Natural killer cell treated with Interleukin-12 subunit alpha and Interleukin-12 subunit beta and Interleukin-15 and Interleukin-18, amount 100 ng/mL, for 72 hours (primary cell): ENCODE measurements around the gene ARHGEF4. TPM values are rescaled to one million over a fixed set of nuclear protein-coding genes. Genes with fewer than 3 reads are reported as not detected.

Experiments used
- ATAC-seq, 2 donors: fragments of 150-1000 bp; cut with Tn5 transposase in 1 of 2; sonication (Bioruptor Pico), chemical (Tn5 transposase) in 1 of 2; 2 replicates each; pipeline ENCODE4 v1.10.0; 2021
- DNase-seq: peaks from one replicate; pipeline ENCODE4 v3.0.0; 2022; ENCODE audit warnings: low spot score
- H3K27ac Mint-ChIP-seq, 2 donors: 1 replicate in 1 of 2; 2 replicates in 1 of 2; pipeline ENCODE4 v1.8.0; 2022; ENCODE audit warnings: mixed read lengths in 2 of 2, mild to moderate bottlenecking in 1 of 2, moderate library complexity in 1 of 2
- H3K27me3 Mint-ChIP-seq, 2 donors: 1 replicate in 1 of 2; 2 replicates in 1 of 2; pipeline ENCODE4 v1.8.0; 2022; ENCODE audit warnings: mixed read lengths in 2 of 2
- H3K36me3 Mint-ChIP-seq: one replicate; pipeline ENCODE4 v1.8.0; 2022; ENCODE audit warnings: mixed read lengths
- H3K4me1 Mint-ChIP-seq, 2 donors: 1 replicate in 1 of 2; 2 replicates in 1 of 2; pipeline ENCODE4 v1.8.0; 2022; ENCODE audit warnings: low read depth in 2 of 2, mixed read lengths in 2 of 2, mild to moderate bottlenecking in 1 of 2
- H3K4me3 Mint-ChIP-seq: one replicate; pipeline ENCODE4 v1.8.0; 2022; ENCODE audit warnings: mixed read lengths
- H3K9me3 Mint-ChIP-seq: 2 replicates; pipeline ENCODE4 v1.8.0; 2022; ENCODE audit warnings: mixed read lengths
- total RNA-seq, 2 donors: library from RNA; stranded (reverse); gene quantifications; one replicate each; pipeline ENCODE4 v1.2.3, GENCODE V29; 2022

ARHGEF4 gene
- total RNA-seq, 2 donors from 2014 or later = not detected

DNA sequence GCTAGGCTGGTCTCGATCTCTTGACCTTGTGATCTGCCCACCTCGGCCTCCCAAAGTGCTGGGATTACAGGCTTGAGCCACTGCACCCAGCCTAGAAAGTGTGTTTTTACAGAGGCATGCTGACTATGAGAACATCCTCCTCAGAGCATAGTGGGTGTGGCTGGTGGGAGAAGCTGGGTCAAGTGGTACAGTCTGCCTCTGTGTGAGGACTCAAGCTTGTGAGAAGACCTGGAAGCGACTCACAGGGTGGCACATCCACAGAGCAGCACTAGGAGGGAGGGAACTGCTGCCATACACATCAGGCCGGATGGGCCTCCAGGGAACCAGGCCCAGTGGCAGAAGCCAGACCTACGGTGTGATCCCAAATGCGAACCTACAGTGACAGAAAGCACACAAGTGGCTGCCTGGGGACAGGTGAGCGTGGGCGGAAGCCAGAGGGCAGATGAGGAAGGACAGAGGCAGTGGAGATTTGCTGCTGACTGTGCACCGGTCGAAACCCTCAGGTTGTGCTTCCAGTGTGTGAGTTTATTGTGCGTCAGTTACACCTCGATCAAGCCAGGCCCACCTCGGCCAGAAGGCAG lies 8.9 kb downstream of the ARHGEF4 start:
- peak in 1 of 2 donors; percentile 15 for ATAC-seq
- Mint-ChIP-seq H3K36me3 (no peaks in the 10 kb centered on the region), H3K27ac (no peak overlapping the region), H3K27me3 (peaks cover 0 to 5% of the 10 kb centered on the region in 2 donors), H3K4me3 (no peak overlapping the region), H3K4me1 (no peaks in the 10 kb centered on the region), H3K9me3 (no peaks in the 10 kb centered on the region)
- no peak for DNase-seq

DNA sequence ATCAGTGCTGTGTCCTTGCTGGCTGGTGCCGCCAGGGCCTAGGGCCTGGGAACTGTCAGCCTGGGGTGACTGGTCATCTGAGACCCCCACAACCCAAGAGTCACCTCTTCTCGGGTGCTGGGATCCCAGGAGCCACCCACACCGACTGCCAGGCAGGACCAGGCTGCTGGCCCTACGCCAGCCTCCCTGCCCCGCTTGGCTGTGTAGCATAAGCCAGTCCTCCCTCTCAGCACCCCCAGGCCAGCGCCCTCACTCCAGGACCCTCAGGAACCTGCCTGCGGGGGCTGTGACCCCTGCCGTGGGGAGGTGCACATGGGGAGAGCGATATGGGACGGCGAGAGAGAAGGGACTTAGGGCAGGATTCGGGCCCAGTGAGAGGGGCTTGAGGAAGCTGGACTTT lies 9.5 kb downstream of the ARHGEF4 start:
- H3K27ac Mint-ChIP-seq = peak overlapping the region in 1 of 2 donors; percentile 50
- H3K4me1 Mint-ChIP-seq = no peaks in the 10 kb centered on the region
- DNase-seq = no peak
- no peak for ATAC-seq
- peaks cover 0 to 5% of the 10 kb centered on the region in 2 donors for H3K27me3 Mint-ChIP-seq
- H3K9me3 Mint-ChIP-seq = no peaks in the 10 kb centered on the region
- no peak overlapping the region for H3K4me3 Mint-ChIP-seq
- H3K36me3 Mint-ChIP-seq = no peaks in the 10 kb centered on the region

GRCh38 chr2:130846686-130847375 lies 10.1 kb downstream of the ARHGEF4 start:
- Mint-ChIP-seq H3K4me3 (no peak overlapping the region), H3K36me3 (no peaks in the 10 kb centered on the region)
- no peak for ATAC-seq

DNA sequence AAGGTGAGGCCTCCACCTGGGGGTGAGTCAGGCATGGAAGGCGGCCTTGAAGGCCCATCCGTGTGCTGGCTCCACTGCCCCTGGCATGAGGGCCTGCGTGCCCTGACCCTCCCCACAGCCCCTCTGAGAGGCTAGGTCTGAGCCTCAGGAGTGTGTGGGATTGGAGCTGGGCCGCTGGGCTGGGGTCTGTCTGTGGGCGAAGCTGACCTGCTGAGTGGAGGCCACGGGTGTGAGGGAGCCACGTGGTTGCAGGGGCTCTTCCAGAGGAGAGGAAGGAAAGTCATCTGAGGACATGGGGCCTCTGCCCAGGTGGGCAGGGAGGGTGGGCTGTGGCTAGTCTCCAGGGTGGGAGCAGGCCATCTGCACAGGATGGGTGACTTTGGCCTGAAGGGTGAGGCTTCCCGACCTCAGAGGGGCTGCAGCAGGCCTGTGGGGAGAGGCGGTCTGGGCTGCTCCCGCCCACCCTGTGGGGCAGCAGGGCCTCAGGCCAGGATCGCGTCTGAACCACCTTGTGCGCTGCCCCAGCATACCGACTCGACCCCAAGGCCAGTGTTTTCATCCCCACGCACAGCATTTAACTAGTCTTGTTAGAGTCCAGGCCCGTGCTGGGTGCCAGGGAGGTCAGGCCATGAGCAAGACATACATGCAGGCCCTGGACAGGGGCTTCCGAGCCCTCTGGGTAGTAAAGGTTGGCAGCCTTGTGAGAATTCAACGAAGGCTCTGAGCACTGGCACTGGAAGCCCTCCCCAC lies 11.2 kb downstream of the ARHGEF4 start:
- Mint-ChIP-seq H3K27me3 (peaks cover 0 to 3% of the 10 kb centered on the region in 2 donors), H3K36me3 (no peaks in the 10 kb centered on the region)

More at GRCh38 chr2:130846686-130847375, 10.1 kb downstream of the ARHGEF4 start:
- Mint-ChIP-seq H3K27me3 (peaks cover 0 to 3% of the 10 kb centered on the region in 2 donors), H3K4me1 (no peaks in the 10 kb centered on the region), H3K9me3 (no peaks in the 10 kb centered on the region), H3K27ac (peak overlapping the region in 1 of 2 donors; percentile 50)
- no peak for DNase-seq

DNA sequence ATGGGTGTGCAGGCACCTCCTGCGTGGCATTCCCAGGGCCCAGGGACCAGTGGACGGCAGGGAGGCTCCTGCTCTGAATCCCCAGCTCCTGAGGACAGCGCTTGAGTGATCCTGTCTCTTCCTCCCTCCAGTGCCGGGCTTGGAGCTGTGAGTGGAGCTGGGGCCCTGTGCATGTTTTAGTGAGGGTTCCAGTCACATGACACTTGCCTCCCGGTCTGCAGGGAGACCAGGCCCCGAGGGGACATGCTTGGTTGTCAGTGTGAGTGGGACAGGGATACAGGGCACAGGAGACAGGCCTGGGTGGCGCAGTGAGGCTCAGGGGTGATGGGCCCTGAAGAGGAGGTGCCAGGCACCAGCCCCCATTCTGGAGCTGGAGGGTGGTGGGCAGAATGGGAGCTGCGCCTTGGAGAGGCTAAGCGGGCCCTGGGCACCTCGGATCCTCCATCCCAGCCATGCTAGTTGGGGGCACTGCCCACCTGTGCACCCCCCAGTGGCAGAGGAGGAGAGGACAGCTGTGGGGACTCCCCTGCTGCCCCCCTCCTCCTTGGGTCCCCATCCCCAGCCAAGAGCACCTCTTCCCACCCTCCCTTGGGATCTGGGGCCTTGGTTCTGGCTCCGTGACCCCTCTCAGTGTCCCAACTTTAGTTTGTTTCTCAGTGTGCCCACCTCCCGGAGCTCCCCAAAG lies 12.0 kb downstream of the ARHGEF4 start:
- Mint-ChIP-seq H3K9me3 (no peaks in the 10 kb centered on the region), H3K27ac (no peak overlapping the region), H3K27me3 (peaks cover 0 to 3% of the 10 kb centered on the region in 2 donors), H3K36me3 (no peaks in the 10 kb centered on the region), H3K4me1 (peaks cover 0 to 2% of the 10 kb centered on the region in 2 donors), H3K4me3 (no peak overlapping the region)
- DNase-seq (no peak), ATAC-seq (no peak)

More for the DNA sequence above, 11.2 kb downstream of the ARHGEF4 start:
- ATAC-seq (no peak), DNase-seq (no peak)
- Mint-ChIP-seq H3K4me1 (peaks cover 0 to 2% of the 10 kb centered on the region in 2 donors), H3K27ac (no peak overlapping the region), H3K9me3 (no peaks in the 10 kb centered on the region), H3K4me3 (no peak overlapping the region)

DNA sequence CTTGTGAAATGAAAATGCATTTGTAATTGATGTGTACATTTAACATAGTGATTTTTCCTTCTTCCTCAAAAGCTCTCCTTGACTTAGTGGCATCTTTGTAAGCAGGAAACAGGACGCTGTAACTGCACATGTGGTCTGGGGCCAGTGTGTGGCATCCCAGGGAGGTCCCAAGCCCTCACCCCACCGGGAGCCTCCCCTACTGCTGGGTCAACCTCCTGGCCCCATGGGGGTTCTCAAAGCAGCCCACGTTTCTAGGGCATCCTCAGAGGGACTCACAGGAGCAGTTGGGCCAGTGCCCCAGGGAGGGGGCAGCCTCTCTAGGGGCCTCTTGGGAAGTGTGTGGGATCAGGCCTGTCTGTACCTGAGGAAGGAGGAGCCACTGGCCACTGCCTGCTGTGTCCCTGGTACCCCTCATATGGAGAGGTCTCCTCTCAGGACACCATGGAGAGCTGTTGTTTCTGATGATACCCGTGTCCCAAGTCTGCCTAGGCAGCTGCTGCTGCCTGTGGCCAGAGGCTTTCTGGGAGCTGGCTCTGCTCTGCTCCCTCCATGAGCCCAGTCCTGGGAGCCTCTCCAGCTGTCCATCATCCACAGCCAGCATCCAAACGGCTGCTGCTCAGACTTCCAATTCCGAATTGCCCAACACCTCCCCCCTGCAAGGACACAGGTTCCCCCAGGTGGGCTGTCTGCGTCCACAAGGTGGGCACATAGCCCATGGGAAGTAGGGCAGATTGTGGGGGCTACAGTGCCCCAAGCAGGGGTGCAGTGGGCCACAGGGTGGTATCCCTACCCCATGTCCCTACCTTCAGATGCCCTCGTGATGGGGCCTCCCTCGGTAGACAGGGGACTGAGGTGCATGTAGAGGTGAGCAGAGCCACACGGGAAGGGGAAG lies 13.4 kb downstream of the ARHGEF4 start:
- DNase-seq (no peak), ATAC-seq (peak in 1 of 2 donors; percentile 11)
- Mint-ChIP-seq H3K4me1 (peaks cover 0 to 2% of the 10 kb centered on the region in 2 donors), H3K36me3 (no peaks in the 10 kb centered on the region), H3K9me3 (no peaks in the 10 kb centered on the region), H3K4me3 (no peak overlapping the region), H3K27ac (no peak overlapping the region), H3K27me3 (peaks cover 0 to 3% of the 10 kb centered on the region in 2 donors)

DNA sequence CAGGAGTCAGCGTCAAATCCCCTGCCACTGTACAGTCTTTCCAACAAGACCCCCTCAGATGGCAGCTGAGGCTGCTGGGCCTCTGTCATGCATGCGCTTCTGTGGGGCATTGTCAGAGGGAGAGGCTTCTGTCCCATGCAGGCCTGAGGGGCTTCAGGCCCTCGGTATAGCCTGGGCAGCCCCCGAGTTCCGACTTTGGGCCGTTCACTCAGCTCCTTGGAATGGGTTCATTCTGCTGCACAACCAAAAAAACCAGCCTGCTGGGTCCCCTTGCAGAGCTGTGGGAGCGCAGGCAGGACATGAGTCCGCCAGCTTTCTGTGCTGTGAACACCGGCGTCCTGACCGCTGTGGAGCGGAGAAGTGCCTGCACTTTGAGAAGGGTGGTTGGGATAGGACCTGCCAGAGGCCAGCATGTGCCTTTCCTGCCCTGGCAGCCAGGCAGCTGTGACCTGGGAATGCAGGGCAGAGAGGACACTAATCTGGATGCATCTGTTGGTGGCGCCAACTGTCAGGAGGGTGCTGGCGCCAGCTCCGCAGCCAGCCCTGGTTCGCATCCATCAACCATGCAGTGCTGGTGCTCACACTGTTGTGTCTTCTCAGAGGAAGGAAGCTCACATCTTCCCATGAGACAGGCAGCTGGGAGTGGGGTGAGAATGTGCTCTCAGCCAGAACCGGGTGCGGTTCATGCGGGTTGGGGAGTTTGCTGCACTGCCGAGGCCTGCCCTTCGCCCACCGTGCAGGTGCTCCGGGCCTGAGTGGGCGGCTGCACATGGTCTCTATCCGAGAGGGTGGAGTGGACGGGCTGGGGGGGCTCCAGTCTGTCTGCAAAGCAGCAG lies 14.3 kb downstream of the ARHGEF4 start:
- Mint-ChIP-seq H3K36me3 (peaks cover 4% of the 10 kb centered on the region), H3K27ac (no peak overlapping the region), H3K9me3 (no peaks in the 10 kb centered on the region), H3K27me3 (peaks cover 0 to 6% of the 10 kb centered on the region in 2 donors), H3K4me3 (no peak overlapping the region), H3K4me1 (peaks cover 0 to 2% of the 10 kb centered on the region in 2 donors)
- DNase-seq (no peak), ATAC-seq (no peak)

- no peak for DNase-seq
- ATAC-seq = no peak
- H3K9me3 Mint-ChIP-seq = no peaks in the 10 kb centered on the region
- H3K27ac Mint-ChIP-seq = no peak overlapping the region
- peaks cover 0 to 2% of the 10 kb centered on the region in 2 donors for H3K4me1 Mint-ChIP-seq
- peaks cover 4% of the 10 kb centered on the region for H3K36me3 Mint-ChIP-seq
- H3K27me3 Mint-ChIP-seq = peaks cover 0 to 8% of the 10 kb centered on the region in 2 donors
- H3K4me3 Mint-ChIP-seq = no peak overlapping the region
These were observed 15.1 kb downstream of the ARHGEF4 start for GRCh38 chr2:130851624-130852382.

- peak in 1 of 2 donors; percentile 25 for ATAC-seq
- Mint-ChIP-seq H3K27ac (no peak overlapping the region), H3K4me1 (peaks cover 0 to 2% of the 10 kb centered on the region in 2 donors), H3K9me3 (no peaks in the 10 kb centered on the region), H3K27me3 (peaks cover 0 to 8% of the 10 kb centered on the region in 2 donors), H3K36me3 (peaks cover 4% of the 10 kb centered on the region), H3K4me3 (no peak overlapping the region)
- no peak for DNase-seq
These were observed 15.9 kb downstream of the ARHGEF4 start for GRCh38 chr2:130852521-130853115.

DNA sequence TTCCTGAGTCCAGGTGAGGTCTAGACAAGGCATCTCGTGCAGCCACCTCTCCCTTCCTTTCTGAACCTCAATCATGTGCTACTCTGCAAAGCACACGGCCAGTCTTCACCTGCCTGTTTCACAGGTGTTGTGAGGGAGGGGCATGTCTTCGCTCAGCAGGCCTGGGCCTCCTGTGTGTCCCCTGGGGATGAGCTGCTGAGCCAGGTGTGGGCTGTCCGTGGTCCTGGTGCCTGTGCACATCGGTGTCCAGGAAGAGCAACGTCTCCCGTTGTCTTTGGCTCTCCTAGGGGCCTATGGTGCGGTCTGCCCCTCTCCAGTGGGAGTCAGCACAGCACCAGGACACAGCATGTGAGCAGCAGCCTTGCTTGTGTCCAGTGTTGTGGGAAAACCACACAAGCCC lies 16.7 kb downstream of the ARHGEF4 start:
- H3K27me3 Mint-ChIP-seq = peaks cover 0 to 8% of the 10 kb centered on the region in 2 donors
- peaks cover 4% of the 10 kb centered on the region for H3K36me3 Mint-ChIP-seq
- peaks cover 0 to 2% of the 10 kb centered on the region in 2 donors for H3K4me1 Mint-ChIP-seq
- DNase-seq (no peak), ATAC-seq (no peak)
- no peak overlapping the region for H3K27ac Mint-ChIP-seq
- no peak overlapping the region for H3K4me3 Mint-ChIP-seq
- H3K9me3 Mint-ChIP-seq = no peaks in the 10 kb centered on the region

DNA sequence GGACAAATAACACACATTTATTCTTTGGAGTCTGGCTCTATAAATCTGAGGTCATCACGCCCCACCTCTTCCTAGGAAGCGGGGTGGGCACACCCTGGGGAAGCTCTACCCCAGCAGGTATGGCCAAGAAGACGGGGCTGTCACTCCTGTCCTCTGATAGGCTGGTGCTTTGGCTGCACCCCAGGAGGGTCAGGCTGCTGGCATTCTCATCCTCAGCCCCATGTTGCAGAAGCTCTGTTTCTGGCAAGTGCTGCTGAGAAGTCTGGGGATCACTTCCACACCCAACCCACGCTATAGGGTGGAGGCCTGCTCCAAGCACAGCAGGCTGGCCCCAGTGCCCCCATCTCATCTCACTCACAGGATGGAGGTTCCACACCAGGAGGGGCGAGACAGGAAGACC lies 17.6 kb downstream of the ARHGEF4 start:
- no peak for ATAC-seq
- peaks cover 0 to 8% of the 10 kb centered on the region in 2 donors for H3K27me3 Mint-ChIP-seq

More for the DNA sequence above, 17.6 kb downstream of the ARHGEF4 start:
- no peak overlapping the region for H3K4me3 Mint-ChIP-seq
- H3K4me1 Mint-ChIP-seq = peaks cover 0 to 2% of the 10 kb centered on the region in 2 donors
- no peaks in the 10 kb centered on the region for H3K9me3 Mint-ChIP-seq
- no peak overlapping the region for H3K27ac Mint-ChIP-seq
- peaks cover 4% of the 10 kb centered on the region for H3K36me3 Mint-ChIP-seq
- no peak for DNase-seq
